Skeletal muscle satellite cell (primary cell): ENCODE measurements around the gene AP1S1.

Experiments
- H3K27me3 ChIP-seq: 2 replicates; pipeline ENCODE4 v1.7.0; 2013; ENCODE audit warnings: low read length; ENCODE audit not compliant: control insufficient read depth, insufficient read depth
- H3K36me3 ChIP-seq: 2 replicates; pipeline ENCODE4 v1.7.0; 2013; ENCODE audit warnings: mild to moderate bottlenecking, control low read depth, low read length; ENCODE audit not compliant: insufficient read depth
- H3K4me1 ChIP-seq: 2 replicates; pipeline ENCODE4 v1.7.0; 2013; ENCODE audit warnings: low read length; ENCODE audit not compliant: control insufficient read depth, insufficient read depth
- H3K4me2 ChIP-seq: 2 replicates; pipeline ENCODE4 v1.7.0; 2013; ENCODE audit warnings: mild to moderate bottlenecking, low read length
- H3K4me3 ChIP-seq: 2 replicates; pipeline ENCODE4 v1.7.0; 2013; ENCODE audit warnings: low read length
- H3K9ac ChIP-seq: 2 replicates; pipeline ENCODE4 v1.7.0; 2013; ENCODE audit warnings: mild to moderate bottlenecking, low read depth, low read length, moderate library complexity
- H3K9me3 ChIP-seq: replicated peaks from 2 replicates; pipeline ENCODE4 v1.7.0; 2013; ENCODE audit warnings: mild to moderate bottlenecking, control low read depth, low read length

AP1S1 gene

DNA sequence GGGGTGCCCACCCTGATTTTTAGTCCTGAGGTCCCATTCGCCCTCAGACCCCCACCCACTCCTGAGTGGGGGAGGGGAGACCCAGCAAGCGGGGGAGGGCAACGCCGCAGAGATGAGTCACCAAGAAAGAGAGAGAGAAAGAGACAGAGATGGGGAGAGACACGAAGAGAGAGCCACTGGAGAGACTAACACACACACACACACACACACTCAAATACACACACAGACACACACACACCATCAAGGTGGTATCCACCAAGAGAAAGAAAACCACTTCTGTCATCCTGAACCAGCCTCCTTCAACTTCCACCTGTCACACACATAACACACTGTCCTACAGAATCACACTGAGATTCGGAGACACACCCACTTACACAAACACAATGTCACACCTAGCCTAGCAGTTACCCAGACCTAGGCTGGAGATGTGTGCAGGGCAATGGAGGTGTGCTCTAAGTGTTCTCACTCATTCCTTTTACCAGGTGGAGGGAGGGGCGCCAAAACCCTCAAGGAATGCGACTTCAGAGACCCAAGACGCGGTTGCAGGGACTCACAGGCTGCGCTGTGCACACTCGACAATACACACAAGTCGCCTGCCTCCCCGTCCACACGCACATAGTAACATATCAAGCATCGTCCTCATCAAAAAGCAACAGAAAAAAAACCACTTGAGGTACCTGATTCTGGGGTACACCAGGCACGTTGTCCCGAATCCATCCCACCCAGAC lies 15.0 kb downstream of the AP1S1 start:
- Histone ChIP-seq H3K9me3 (no peaks in the 10 kb centered on the region), H3K4me2 (peak overlapping the region; percentile 67), H3K4me1 (peaks cover 79% of the 10 kb centered on the region), H3K4me3 (peak overlapping the region; percentile 27), H3K27me3 (peaks cover 76% of the 10 kb centered on the region), H3K9ac (no peak overlapping the region), H3K36me3 (no peaks in the 10 kb centered on the region)

DNA sequence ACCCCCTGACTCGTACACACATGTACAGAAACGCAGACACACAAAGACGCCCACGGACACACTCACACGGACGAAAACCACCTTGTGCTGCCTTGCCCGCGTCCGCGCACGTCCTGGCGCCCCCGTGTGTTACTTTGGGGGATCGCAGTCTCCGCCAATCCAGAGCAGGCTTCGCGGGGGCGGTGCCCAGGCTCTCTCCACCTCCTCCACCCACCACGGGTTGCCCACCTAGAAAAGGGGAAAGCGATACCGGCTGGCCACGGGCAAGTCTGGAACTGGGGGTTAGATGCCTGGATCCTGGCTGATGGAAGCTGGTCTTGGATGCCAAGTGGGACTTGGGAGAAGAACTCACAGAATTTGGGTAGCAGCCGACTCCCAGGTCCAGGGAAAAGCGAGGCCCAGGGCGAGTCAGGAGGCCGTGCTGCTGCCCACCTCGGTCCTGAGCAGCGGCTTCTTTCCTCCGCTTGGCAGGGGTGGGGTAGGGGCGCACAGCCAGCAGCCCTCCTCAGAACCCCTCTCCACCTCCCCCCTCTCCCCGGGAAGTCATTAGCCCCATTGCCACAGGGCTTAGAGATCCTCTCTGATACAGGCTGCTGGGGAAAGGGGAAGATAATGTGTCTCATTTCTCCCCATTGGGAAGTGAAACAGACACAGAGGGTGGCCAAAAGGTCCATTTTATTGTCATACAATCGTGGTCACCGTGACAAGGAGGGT lies 15.7 kb downstream of the AP1S1 start:
- Histone ChIP-seq H3K36me3 (no peaks in the 10 kb centered on the region), H3K4me2 (peak overlapping the region; percentile 67), H3K9ac (no peak overlapping the region), H3K4me1 (peaks cover 73% of the 10 kb centered on the region), H3K9me3 (no peaks in the 10 kb centered on the region), H3K4me3 (peak overlapping the region; percentile 27), H3K27me3 (peaks cover 77% of the 10 kb centered on the region)

DNA sequence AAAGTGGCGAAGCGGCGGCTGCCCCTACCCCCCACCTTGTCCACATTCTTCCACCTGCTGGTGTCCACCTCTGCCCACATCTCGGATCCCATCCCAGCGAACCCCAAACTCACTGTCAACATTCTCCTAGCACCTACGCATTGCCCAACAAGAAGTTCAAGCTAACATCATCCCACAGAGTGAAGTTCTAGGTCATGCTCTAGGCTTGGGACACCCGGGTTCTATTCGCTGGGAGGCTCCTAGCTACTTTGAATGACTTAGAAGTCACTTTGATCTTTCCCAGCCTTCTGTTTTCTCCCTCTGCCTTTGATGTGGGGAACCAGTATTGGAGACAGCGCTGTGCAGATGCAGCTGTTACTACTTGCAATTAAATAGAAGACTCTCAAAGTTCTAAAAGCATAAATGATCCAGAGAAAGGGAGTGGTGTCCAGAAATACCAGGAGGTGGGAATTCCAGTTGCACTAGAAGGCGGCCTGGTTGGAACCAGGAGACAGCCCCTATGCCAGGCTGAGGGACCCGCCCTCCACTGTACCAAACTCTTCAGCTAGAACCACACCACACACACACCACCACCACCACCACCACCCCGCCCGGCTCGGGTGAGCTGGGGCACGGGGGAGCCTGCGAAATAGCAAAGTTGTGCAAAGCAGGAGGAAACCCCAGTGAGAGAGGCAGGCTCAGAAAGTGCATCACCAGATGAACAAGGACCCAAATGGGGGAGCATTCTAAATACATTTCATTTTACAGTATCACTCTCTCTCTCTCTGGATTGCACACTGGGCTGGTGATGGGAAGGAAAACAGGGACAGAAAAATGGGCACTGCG lies 16.6 kb downstream of the AP1S1 start:
- Histone ChIP-seq H3K4me2 (no peak overlapping the region), H3K27me3 (peaks cover 79% of the 10 kb centered on the region), H3K4me3 (no peak overlapping the region), H3K4me1 (peaks cover 67% of the 10 kb centered on the region), H3K36me3 (no peaks in the 10 kb centered on the region), H3K9me3 (no peaks in the 10 kb centered on the region), H3K9ac (no peak overlapping the region)

DNA sequence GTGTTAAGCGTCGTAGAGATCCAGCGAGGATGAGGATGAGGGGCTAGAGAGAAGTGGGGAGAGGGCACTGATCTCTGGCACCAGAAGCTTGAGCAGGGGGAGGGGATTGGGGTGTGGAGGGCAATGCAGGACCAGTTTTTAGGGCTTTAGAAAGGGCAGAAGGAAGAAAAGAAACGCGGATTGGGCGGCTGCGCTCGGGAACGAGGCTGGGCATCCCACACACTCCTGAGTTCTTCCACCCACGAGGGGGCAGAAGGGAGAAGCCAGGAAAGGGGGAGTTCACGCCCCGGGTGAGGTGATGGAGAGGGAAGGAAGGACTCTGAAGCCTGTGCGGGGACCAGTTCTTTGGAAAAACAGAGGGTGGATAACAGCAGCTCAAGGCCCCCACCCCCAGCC lies 17.2 kb downstream of the AP1S1 start:
- Histone ChIP-seq H3K27me3 (peaks cover 79% of the 10 kb centered on the region), H3K36me3 (no peaks in the 10 kb centered on the region), H3K9ac (no peak overlapping the region), H3K4me2 (no peak overlapping the region), H3K9me3 (no peaks in the 10 kb centered on the region), H3K4me1 (peaks cover 62% of the 10 kb centered on the region), H3K4me3 (no peak overlapping the region)

DNA sequence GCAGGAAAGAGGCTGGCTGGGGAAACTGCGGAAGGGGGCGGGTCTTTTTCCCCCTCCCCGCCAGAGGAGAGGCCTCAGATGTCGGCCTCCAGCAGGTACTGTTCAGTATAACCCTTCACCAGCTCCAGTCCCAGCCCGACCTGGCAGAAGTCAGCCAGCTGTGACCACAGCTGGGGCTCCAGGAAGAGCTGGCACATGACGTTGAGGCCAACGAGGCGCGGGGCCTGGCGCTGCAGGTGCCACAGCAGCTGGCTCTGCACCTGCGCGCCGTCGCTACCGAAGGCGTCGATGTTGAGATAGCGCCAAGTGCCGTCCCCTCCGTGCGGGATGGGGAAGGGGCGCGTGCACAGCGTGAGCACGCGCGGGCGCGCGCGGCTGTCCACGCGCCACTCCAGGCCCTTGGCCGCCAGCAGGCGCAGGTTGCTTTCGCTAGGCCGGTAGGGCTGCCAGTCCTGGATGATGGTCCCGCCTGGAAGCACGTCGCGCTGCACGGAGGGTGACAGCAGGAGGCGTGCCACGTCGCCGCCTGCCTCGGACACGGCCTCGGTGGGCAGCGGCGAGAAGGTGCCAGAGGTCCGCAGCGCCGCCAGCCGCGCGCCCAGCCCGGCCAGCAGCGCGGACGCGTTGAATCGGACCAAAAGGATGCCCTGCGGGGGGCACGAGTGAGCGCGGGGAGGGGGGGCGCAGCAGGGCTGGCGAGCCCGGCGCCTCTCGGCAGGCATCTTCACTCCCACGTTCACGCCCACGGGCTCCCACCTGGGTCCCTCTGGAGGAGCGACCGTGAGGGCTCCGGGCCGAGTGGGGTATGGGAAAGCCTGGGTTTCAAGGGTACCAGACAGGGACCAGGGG lies 18.0 kb downstream of the AP1S1 start:
- H3K4me1 ChIP-seq = peaks cover 56% of the 10 kb centered on the region
- H3K4me2 ChIP-seq = peak overlapping the region; percentile 87
- peaks cover 82% of the 10 kb centered on the region for H3K27me3 ChIP-seq
- no peaks in the 10 kb centered on the region for H3K9me3 ChIP-seq
- H3K36me3 ChIP-seq = no peaks in the 10 kb centered on the region
- no peak overlapping the region for H3K4me3 ChIP-seq
- no peak overlapping the region for H3K9ac ChIP-seq

DNA sequence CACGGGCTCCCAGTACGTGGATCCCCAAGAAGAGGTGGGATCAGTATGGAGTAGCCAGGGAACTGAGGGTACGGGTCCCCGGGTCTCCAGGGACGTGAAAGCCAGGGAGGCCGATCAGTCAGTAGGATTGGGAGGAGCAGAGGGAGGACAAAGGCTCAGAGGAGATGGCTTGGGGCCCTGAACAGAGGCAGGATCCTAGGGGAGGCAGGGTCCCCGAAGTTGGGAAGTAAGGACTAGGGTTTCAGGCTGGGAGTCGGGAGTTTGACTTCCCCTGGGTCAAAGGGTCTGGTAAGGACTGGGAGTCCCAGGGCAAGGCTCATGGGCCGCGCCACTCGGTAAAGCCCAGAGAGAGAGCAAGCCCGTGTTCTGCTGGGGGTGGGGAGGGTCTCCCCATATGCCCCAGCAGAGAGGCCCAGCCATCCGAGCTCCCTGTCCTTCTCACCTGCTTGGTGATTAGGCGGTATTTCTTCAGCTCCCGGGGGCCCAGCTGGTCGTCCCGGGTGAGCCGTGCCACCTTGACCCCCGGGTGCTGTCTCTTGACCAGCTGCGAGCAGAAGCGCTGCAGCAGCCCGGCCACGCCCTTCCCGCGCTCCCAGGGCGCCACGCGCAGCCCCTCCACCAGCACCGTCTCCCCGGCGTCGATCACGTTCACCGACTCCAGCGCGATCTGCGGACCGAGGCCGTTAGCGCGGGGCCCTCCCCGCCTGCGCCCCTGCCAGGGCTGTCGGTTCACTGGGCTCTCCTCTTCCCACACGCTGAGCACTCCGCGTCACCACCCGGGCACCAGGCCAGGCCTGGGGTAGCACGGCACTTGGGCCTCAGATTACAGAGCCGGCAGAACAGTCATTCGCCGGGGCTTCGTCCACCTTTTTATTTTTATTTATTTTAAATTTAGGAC lies 18.8 kb downstream of the AP1S1 start:
- H3K9ac ChIP-seq = peak overlapping the region; percentile 34
- H3K9me3 ChIP-seq = no peaks in the 10 kb centered on the region
- H3K36me3 ChIP-seq = no peaks in the 10 kb centered on the region
- peak overlapping the region; percentile 87 for H3K4me2 ChIP-seq
- H3K27me3 ChIP-seq = peaks cover 83% of the 10 kb centered on the region
- peaks cover 54% of the 10 kb centered on the region for H3K4me1 ChIP-seq
- peak overlapping the region; percentile 63 for H3K4me3 ChIP-seq

DNA sequence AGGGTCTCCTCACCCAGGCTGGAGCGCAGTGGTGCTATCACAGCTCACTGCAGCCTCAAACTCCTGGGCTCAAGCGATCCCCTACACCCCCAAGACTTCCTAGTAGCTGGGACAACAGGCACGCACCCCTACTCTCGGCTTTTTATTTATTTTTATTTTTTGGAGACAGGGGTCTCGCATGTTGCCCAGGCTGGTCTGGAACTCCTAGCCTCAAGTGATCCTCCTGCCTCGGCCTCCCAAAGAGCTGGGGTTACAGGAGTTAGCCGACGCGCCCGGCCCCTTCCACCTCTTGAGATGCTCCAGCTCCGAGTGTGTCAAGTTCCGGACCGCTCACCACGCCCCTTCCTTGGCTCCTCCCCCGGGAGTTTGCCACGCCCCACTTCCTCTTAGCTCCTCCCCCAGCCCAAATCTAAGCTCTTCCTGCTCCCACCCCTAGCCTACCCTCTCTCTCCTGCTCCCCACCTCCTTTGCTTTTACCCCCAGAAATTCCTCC lies 19.5 kb downstream of the AP1S1 start:
- Histone ChIP-seq H3K4me3 (peak overlapping the region; percentile 63), H3K4me2 (peak overlapping the region; percentile 87), H3K36me3 (no peaks in the 10 kb centered on the region), H3K4me1 (peaks cover 47% of the 10 kb centered on the region), H3K9ac (no peak overlapping the region), H3K27me3 (peaks cover 81% of the 10 kb centered on the region), H3K9me3 (no peaks in the 10 kb centered on the region)

DNA sequence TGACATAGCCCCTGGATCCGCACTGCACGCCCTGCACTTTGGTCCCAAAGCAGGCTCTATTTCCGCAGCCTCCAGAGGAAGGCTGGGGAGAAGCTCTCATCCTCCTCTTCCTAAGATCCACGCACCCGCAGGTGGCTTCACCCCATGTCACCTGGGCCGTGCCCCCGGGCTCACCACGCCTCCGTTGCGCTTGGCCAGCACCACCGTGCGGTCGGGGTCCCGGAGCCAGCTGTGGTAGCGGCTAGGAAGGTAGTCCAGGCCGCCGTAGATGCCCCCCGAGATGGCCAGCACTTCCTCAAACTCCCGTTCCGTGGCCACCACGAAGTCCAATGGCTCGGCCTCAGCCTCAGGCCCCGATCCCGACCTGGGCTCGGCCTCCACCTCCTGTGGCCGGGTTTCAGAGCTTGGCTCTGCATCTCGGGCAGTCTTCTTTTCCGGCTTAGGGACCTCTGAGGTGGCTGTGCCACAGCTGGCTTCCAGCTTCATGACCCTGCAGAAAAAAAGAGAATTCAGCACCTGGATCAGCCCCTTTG lies 20.1 kb downstream of the AP1S1 start:
- no peak overlapping the region for H3K9ac ChIP-seq
- H3K36me3 ChIP-seq = no peaks in the 10 kb centered on the region
- no peak overlapping the region for H3K4me2 ChIP-seq
- H3K4me3 ChIP-seq = no peak overlapping the region
- peaks cover 85% of the 10 kb centered on the region for H3K27me3 ChIP-seq
- no peaks in the 10 kb centered on the region for H3K9me3 ChIP-seq
- H3K4me1 ChIP-seq = peaks cover 41% of the 10 kb centered on the region

DNA sequence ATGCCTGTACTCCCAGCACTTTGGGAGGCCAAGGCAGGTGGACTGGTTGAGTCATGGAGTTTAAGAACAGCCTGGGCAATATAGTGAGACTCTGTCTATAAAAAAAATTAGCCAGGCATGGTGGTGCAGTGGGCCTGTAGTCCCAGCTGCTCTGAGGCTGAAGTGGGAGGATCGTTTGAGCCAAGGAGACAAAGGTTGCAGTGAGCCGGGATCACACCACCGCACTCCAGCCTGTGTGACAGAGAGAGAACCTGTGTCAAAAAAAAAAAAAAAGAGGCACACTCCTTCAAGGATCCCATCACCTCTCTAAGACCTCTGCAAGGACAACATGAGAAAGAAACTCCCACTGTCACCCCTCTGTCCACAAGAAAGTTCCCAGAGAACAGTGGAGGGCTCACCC lies 21.4 kb downstream of the AP1S1 start:
- Histone ChIP-seq H3K4me1 (peaks cover 33% of the 10 kb centered on the region), H3K4me3 (no peak overlapping the region), H3K9me3 (no peaks in the 10 kb centered on the region), H3K27me3 (peaks cover 84% of the 10 kb centered on the region), H3K4me2 (no peak overlapping the region), H3K36me3 (no peaks in the 10 kb centered on the region), H3K9ac (no peak overlapping the region)

DNA sequence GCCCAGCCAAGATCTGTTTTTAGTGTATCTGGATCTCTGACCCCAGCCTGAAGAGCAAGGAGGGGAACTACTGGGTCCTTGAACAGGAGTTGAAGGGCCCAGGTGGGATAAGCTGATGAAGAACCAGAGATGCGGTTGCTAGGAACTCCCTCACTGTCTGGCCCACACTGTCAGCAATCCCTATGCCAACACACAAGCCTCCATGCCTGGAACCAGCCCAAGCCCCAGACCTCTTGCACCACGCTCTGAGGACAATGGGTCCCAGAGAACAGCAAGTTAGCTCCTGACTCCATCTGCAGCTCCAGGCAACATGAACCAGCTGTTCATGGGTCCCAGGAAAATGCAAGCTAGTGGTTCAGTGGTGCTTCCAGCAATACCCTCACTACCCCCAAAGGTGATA lies 23.4 kb downstream of the AP1S1 start:
- Histone ChIP-seq H3K36me3 (no peaks in the 10 kb centered on the region), H3K4me2 (no peak overlapping the region), H3K4me1 (peaks cover 16% of the 10 kb centered on the region), H3K4me3 (no peak overlapping the region), H3K9ac (no peak overlapping the region), H3K27me3 (peaks cover 73% of the 10 kb centered on the region), H3K9me3 (no peaks in the 10 kb centered on the region)
